Measurements from ENCODE around the gene SBF1.

The SBF1 gene

DNA sequence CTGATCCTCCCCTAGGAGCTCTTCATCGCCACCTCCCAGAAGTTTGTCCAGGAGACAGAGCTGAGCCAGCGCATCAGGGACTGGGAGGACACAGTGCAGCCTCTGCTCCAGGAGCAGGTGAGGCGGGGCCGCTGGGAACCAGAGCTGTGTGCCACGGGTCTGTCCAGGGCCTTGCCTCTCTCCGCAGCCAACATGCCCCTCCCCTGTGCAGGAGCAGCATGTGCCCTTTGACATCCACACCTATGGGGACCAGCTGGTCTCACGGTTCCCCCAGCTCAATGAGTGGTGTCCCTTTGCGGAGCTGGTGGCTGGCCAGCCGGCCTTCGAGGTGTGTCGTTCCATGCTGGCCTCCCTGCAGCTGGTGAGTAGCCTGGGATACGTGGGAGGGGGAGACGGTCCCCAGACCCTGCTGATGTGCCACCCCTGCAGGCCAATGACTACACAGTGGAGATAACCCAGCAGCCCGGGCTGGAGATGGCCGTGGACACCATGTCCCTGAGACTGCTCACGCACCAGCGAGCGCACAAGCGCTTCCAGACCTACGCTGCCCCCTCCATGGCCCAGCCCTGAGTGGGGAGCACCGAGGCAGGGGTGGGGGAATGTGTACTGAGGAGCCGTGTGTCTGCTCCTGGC is 48.1 kb upstream of the SBF1 start:
- H3K27me3 ChIP-seq (ENCODE audit: control insufficient read depth in 1 of 2, insufficient read depth in 1 of 2, low read length in 2 of 2): no peaks in the 10 kb centered on the region

DNA sequence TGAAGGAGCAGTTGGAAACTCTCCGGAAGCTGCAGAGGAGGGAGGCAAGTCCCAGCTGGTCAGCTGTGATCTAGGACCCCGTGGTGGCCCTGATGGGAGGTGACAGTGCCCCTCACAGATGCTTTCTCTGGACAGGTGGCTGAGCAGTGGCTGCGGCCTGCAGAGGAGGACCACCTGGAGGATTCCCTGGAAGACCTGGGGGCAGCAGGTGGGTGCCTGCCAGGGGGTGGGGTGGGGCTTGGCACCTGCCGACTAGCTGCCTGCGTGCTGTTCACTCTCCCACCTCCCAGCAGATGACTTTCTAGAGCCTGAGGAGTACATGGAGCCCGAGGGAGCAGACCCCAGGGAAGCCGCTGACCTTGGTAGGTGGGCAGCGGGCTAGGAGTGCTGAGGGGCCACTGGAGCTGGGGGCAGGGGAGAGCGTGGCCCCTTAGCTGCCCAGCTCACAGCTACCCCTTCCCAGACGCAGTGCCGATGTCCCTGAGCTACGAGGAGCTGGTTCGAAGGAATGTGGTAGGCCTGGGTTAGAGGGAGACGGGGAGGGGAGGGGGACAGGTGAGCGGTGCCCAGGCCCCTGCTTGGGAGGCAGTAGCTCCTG is 47.5 kb upstream of the SBF1 start:
- Histone ChIP-seq H3K4me2 (ENCODE audit: low read length, poor library complexity, severe bottlenecking) (no peak overlapping the region), H3K14ac (ENCODE audit: low read length in 2 of 2) (no peak overlapping the region), H2AK5ac (ENCODE audit: low read length, severe bottlenecking) (no peak overlapping the region), H4K91ac (ENCODE audit: low read length) (no peak overlapping the region), H3K79me1 (replicated peaks; ENCODE audit: low read length, poor library complexity, severe bottlenecking) (peaks cover 36% of the 10 kb centered on the region), H3K36me3 (ENCODE audit: control insufficient read depth in 1 of 2, insufficient read depth in 2 of 2, low read depth in 1 of 2, low read length in 2 of 2) (peaks cover 57 to 59% of the 10 kb centered on the region in 2 experiments), H3K27me3 (ENCODE audit: control insufficient read depth in 1 of 2, insufficient read depth in 1 of 2, low read length in 2 of 2) (no peaks in the 10 kb centered on the region), H2BK5ac (ENCODE audit: low read depth, low read length, poor library complexity, severe bottlenecking) (no peak overlapping the region), H3K9ac (ENCODE audit: low read length) (no peak overlapping the region), H3K4me1 (ENCODE audit: control insufficient read depth, insufficient read depth, low read depth, low read length) (peaks cover 23% of the 10 kb centered on the region), H3K4me3 (ENCODE audit: insufficient read depth in 1 of 2, low read depth in 1 of 2, low read length in 2 of 2) (no peak overlapping the region), H3K18ac (ENCODE audit: low read depth in 1 of 2, low read length in 2 of 2) (no peak overlapping the region), H4K8ac (ENCODE audit: low read length) (no peak overlapping the region), H2BK120ac (ENCODE audit: low read depth, low read length) (no peak overlapping the region), H3K23ac (ENCODE audit: low read length in 2 of 2) (no peak overlapping the region), H3K4ac (ENCODE audit: low read depth in 1 of 2, low read length in 2 of 2) (no peak overlapping the region), H2BK12ac (ENCODE audit: low read length in 2 of 2) (no peak overlapping the region), H2BK15ac (ENCODE audit: low read depth, poor library complexity, severe bottlenecking) (no peak overlapping the region), H3K27ac (ENCODE audit: low read length, poor library complexity, severe bottlenecking) (no peak overlapping the region), H3K9me3 (ENCODE audit: control insufficient read depth, low read length) (no peaks in the 10 kb centered on the region), H2AFZ (ENCODE audit: low read depth, low read length) (no peak overlapping the region)
- WGBS: 98% methylated on average over 14 of the region's 15 CpGs
- DNase-seq: no peak

More for the DNA sequence above, 48.1 kb upstream of the SBF1 start:
- Histone ChIP-seq H4K8ac (ENCODE audit: low read length) (no peak overlapping the region), H4K91ac (ENCODE audit: low read length) (no peak overlapping the region), H3K79me1 (replicated peaks; ENCODE audit: low read length, poor library complexity, severe bottlenecking) (peaks cover 30% of the 10 kb centered on the region), H2AFZ (ENCODE audit: low read depth, low read length) (no peak overlapping the region), H3K4me3 (ENCODE audit: insufficient read depth in 1 of 2, low read depth in 1 of 2, low read length in 2 of 2) (no peak overlapping the region), H3K18ac (ENCODE audit: low read depth in 1 of 2, low read length in 2 of 2) (no peak overlapping the region), H3K9ac (ENCODE audit: low read length) (no peak overlapping the region), H3K4ac (ENCODE audit: low read depth in 1 of 2, low read length in 2 of 2) (no peak overlapping the region), H3K23ac (ENCODE audit: low read length in 2 of 2) (no peak overlapping the region), H3K4me1 (ENCODE audit: control insufficient read depth, insufficient read depth, low read depth, low read length) (peaks cover 26% of the 10 kb centered on the region), H2BK12ac (ENCODE audit: low read length in 2 of 2) (no peak overlapping the region), H3K14ac (ENCODE audit: low read length in 2 of 2) (no peak overlapping the region), H3K4me2 (ENCODE audit: low read length, poor library complexity, severe bottlenecking) (no peak overlapping the region), H2BK120ac (ENCODE audit: low read depth, low read length) (no peak overlapping the region), H3K9me3 (ENCODE audit: control insufficient read depth, low read length) (no peaks in the 10 kb centered on the region), H2BK15ac (ENCODE audit: low read depth, poor library complexity, severe bottlenecking) (no peak overlapping the region), H3K27ac (ENCODE audit: low read length, poor library complexity, severe bottlenecking) (no peak overlapping the region), H2BK5ac (ENCODE audit: low read depth, low read length, poor library complexity, severe bottlenecking) (no peak overlapping the region), H3K36me3 (ENCODE audit: control insufficient read depth in 1 of 2, insufficient read depth in 2 of 2, low read depth in 1 of 2, low read length in 2 of 2) (peaks cover 51 to 53% of the 10 kb centered on the region in 2 experiments), H2AK5ac (ENCODE audit: low read length, severe bottlenecking) (no peak overlapping the region)
- 94% methylated on average over 22 of the region's 22 CpGs for WGBS
- DNase-seq: no peak

DNA sequence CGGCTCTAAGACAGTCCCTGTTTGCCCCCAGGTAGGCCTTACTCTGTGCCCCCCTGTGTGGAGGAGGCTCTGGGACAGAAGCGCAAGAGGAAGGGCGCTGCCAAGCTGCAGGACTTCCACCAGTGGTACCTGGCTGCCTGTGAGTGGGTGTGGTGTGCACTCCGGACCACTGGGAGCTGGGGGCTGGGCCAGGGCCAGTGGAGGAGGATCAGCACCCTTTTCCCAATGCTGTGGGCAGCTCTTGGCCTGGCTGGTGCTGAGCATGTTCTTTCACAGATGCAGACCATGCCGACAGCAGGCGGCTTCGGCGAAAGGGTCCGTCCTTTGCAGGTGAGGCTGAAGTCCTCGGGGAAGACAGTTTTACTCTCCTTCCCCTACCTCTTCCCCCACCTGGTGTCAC is 46.9 kb upstream of the SBF1 start:
- no peak overlapping the region for H3K23ac ChIP-seq (ENCODE audit: low read length in 2 of 2)
- H2BK120ac ChIP-seq (ENCODE audit: low read depth, low read length): no peak overlapping the region
- no peak for DNase-seq
- H2BK5ac ChIP-seq (ENCODE audit: low read depth, low read length, poor library complexity, severe bottlenecking): no peak overlapping the region
- no peak overlapping the region for H3K9ac ChIP-seq (ENCODE audit: low read length)
- H3K36me3 ChIP-seq (ENCODE audit: control insufficient read depth in 1 of 2, insufficient read depth in 2 of 2, low read depth in 1 of 2, low read length in 2 of 2): peaks cover 62 to 65% of the 10 kb centered on the region in 2 experiments
- no peak overlapping the region for H3K4me3 ChIP-seq (ENCODE audit: insufficient read depth in 1 of 2, low read depth in 1 of 2, low read length in 2 of 2)
- H2BK12ac ChIP-seq (ENCODE audit: low read length in 2 of 2): no peak overlapping the region
- H3K14ac ChIP-seq (ENCODE audit: low read length in 2 of 2): no peak overlapping the region
- H3K79me1 ChIP-seq (replicated peaks; ENCODE audit: low read length, poor library complexity, severe bottlenecking): peaks cover 41% of the 10 kb centered on the region
- no peak overlapping the region for H4K91ac ChIP-seq (ENCODE audit: low read length)
- H3K9me3 ChIP-seq (ENCODE audit: control insufficient read depth, low read length): no peaks in the 10 kb centered on the region
- H3K18ac ChIP-seq (ENCODE audit: low read depth in 1 of 2, low read length in 2 of 2): no peak overlapping the region
- H3K27ac ChIP-seq (ENCODE audit: low read length, poor library complexity, severe bottlenecking): no peak overlapping the region
- H3K27me3 ChIP-seq (ENCODE audit: control insufficient read depth in 1 of 2, insufficient read depth in 1 of 2, low read length in 2 of 2): no peaks in the 10 kb centered on the region
- WGBS: 99% methylated on average over 10 of the region's 10 CpGs
- H2AFZ ChIP-seq (ENCODE audit: low read depth, low read length): no peak overlapping the region
- H3K4me1 ChIP-seq (ENCODE audit: control insufficient read depth, insufficient read depth, low read depth, low read length): peaks cover 19% of the 10 kb centered on the region
- no peak overlapping the region for H3K4ac ChIP-seq (ENCODE audit: low read depth in 1 of 2, low read length in 2 of 2)
- no peak overlapping the region for H2BK15ac ChIP-seq (ENCODE audit: low read depth, poor library complexity, severe bottlenecking)
- H3K4me2 ChIP-seq (ENCODE audit: low read length, poor library complexity, severe bottlenecking): no peak overlapping the region
- H4K8ac ChIP-seq (ENCODE audit: low read length): no peak overlapping the region
- H2AK5ac ChIP-seq (ENCODE audit: low read length, severe bottlenecking): no peak overlapping the region

DNA sequence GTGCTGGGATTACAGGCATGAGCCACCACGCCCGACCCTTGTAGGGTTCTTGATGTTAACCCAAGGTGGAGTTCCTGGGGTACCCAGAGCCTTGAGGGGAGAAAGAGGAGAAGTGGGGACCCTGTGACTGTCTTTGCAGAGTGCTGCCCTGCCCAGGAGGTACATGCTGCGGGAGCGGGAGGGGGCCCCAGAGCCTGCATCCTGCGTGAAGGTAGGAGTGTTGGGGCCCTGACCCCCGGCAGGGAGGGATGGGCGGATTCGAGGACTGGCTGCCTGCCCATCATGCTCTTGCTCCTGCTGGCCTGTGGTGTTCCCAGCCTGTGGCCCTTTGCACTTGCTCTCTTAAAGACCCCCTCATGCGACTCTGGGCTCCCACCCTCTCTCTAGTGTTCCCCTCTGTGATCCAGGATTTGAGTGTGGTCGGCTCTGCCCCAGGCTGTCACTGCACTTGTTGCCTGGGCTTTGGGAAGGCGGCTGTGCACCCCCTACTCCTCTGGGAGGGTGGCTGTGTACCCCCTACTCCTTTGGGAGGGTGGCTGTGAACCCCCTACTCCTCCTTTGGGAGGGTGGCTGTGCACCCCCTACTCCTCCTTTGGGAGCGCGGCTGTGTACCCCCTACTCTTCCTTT is 46.1 kb upstream of the SBF1 start:
- WGBS: 96% methylated on average over 13 of the region's 13 CpGs

More for the DNA sequence above, 46.1 kb upstream of the SBF1 start:
- no peak overlapping the region for H3K23ac ChIP-seq (ENCODE audit: low read length in 2 of 2)
- no peak overlapping the region for H2BK120ac ChIP-seq (ENCODE audit: low read depth, low read length)
- H3K18ac ChIP-seq (ENCODE audit: low read depth in 1 of 2, low read length in 2 of 2): no peak overlapping the region
- no peak overlapping the region for H4K91ac ChIP-seq (ENCODE audit: low read length)
- H3K4me2 ChIP-seq (ENCODE audit: low read length, poor library complexity, severe bottlenecking): no peak overlapping the region
- no peak overlapping the region for H2BK12ac ChIP-seq (ENCODE audit: low read length in 2 of 2)
- H3K9me3 ChIP-seq (ENCODE audit: control insufficient read depth, low read length): no peaks in the 10 kb centered on the region
- no peak overlapping the region for H2AFZ ChIP-seq (ENCODE audit: low read depth, low read length)
- no peak overlapping the region for H4K8ac ChIP-seq (ENCODE audit: low read length)
- H3K4me3 ChIP-seq (ENCODE audit: insufficient read depth in 1 of 2, low read depth in 1 of 2, low read length in 2 of 2): no peak overlapping the region
- H3K14ac ChIP-seq (ENCODE audit: low read length in 2 of 2): no peak overlapping the region
- no peak overlapping the region for H2AK5ac ChIP-seq (ENCODE audit: low read length, severe bottlenecking)
- no peak overlapping the region for H3K4ac ChIP-seq (ENCODE audit: low read depth in 1 of 2, low read length in 2 of 2)
- DNase-seq: no peak
- peaks cover 13% of the 10 kb centered on the region for H3K4me1 ChIP-seq (ENCODE audit: control insufficient read depth, insufficient read depth, low read depth, low read length)
- no peaks in the 10 kb centered on the region for H3K27me3 ChIP-seq (ENCODE audit: control insufficient read depth in 1 of 2, insufficient read depth in 1 of 2, low read length in 2 of 2)
- H3K36me3 ChIP-seq (ENCODE audit: control insufficient read depth in 1 of 2, insufficient read depth in 2 of 2, low read depth in 1 of 2, low read length in 2 of 2): peaks cover 66 to 73% of the 10 kb centered on the region in 2 experiments
- H2BK15ac ChIP-seq (ENCODE audit: low read depth, poor library complexity, severe bottlenecking): no peak overlapping the region
- no peak overlapping the region for H3K9ac ChIP-seq (ENCODE audit: low read length)
- no peak overlapping the region for H3K27ac ChIP-seq (ENCODE audit: low read length, poor library complexity, severe bottlenecking)
- H2BK5ac ChIP-seq (ENCODE audit: low read depth, low read length, poor library complexity, severe bottlenecking): no peak overlapping the region
- peaks cover 47% of the 10 kb centered on the region for H3K79me1 ChIP-seq (replicated peaks; ENCODE audit: low read length, poor library complexity, severe bottlenecking)
